C4-2B (cell line): ENCODE data around the gene MRTFB.

Experiments used
- H3K27ac ChIP-seq: fragments of 450-650 bp; 2 replicates; pipeline ENCODE4 v1.5.1; 2017
- ZFX ChIP-seq: fragments of 450-650 bp; IDR thresholded peaks from 2 replicates; pipeline ENCODE4 v1.6.1; 2017
- TF ChIP-seq, protein P1 (sequence below): fragments of 450-650 bp; conservative IDR thresholded peaks from 2 replicates; pipeline ENCODE4 v1.5.1; 2017; ENCODE audit warnings: mild to moderate bottlenecking

Gene MRTFB

DNA sequence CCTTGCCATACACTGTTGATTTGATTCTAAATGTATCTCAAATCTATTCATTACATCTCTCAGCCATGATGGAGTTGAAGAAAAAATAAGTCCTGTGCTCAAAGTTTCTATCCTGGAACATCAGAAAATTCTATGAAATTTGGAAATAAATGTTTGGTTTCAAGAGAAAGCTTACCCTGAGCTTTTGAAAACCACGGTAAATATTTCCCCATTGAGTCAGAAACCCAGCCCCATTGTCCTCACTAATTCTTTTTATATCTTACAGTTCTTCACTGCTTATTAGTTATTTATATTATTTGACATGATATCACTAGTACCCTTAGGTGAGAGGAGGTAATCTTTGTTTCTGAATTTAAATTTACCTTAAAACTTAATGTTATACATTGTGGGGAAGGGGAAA, 128.5 kb downstream of the MRTFB start:
- TF ChIP-seq, protein P1, sequence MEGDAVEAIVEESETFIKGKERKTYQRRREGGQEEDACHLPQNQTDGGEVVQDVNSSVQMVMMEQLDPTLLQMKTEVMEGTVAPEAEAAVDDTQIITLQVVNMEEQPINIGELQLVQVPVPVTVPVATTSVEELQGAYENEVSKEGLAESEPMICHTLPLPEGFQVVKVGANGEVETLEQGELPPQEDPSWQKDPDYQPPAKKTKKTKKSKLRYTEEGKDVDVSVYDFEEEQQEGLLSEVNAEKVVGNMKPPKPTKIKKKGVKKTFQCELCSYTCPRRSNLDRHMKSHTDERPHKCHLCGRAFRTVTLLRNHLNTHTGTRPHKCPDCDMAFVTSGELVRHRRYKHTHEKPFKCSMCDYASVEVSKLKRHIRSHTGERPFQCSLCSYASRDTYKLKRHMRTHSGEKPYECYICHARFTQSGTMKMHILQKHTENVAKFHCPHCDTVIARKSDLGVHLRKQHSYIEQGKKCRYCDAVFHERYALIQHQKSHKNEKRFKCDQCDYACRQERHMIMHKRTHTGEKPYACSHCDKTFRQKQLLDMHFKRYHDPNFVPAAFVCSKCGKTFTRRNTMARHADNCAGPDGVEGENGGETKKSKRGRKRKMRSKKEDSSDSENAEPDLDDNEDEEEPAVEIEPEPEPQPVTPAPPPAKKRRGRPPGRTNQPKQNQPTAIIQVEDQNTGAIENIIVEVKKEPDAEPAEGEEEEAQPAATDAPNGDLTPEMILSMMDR = no peak
- TF ChIP-seq ZFX = no peak
- no peak overlapping the region for H3K27ac ChIP-seq

DNA sequence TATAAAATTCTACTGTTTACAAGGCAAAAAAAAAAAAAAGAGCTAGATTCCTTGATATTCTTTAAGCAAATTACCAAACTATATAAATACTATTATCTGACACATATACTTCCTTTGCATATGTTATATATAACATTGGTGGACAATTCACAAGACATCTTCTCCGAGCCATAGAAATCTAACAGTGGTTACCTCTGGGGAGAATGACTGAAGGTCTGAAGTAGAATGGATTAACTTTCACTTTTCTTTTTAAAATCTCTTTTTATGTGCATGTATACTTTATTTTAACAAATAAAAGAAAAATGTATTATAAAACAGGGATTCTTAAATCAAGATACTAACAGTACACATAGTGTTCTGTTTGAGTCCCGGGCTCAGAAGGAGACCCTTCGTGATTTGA, 131.0 kb downstream of the MRTFB start:
- H3K27ac ChIP-seq = no peak overlapping the region
- TF ChIP-seq ZFX = no peak
- TF ChIP-seq, protein P1 = no peak

DNA sequence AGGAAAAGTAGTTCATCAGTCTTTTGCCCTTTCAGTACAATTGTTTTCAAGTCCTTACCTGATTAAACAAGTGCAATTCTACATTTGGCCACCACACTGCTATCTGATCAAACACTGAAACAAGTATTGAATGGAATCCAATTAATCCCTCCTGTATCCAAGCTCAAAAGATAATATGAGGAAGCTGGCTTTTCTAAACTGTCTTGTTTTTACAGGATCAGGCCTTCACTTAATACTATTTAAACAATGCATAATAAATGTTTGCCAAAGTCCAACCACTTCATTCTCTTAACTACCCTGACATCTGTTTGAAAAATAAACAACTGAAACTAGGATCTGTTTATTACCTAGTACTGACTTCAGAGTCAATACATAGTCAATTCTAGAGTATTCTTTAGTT, 131.6 kb downstream of the MRTFB start:
- H3K27ac ChIP-seq = no peak overlapping the region
- TF ChIP-seq ZFX = no peak
- TF ChIP-seq, protein P1 = peak; percentile 75

DNA sequence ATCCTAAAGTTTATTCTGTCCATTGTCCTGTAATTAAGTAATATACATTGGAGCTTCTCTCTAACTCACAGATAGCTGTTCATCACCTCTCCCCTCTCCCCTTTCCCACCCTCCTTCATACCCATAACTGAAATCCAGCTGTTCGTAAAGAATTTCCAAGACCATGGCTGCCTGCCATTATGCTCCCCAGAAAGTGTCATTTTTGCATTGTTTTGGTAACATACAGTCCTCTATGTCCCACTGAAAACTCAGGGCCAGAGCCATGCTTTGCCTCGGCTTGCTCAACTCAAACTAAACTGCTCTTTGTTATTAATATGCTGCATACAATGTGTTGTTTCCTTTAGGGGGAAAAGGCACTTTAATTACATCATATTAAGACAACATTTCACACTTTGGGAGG, 132.0 kb downstream of the MRTFB start:
- peak overlapping the region; percentile 49 for H3K27ac ChIP-seq
- TF ChIP-seq, protein P1 = no peak
- TF ChIP-seq ZFX = no peak

DNA sequence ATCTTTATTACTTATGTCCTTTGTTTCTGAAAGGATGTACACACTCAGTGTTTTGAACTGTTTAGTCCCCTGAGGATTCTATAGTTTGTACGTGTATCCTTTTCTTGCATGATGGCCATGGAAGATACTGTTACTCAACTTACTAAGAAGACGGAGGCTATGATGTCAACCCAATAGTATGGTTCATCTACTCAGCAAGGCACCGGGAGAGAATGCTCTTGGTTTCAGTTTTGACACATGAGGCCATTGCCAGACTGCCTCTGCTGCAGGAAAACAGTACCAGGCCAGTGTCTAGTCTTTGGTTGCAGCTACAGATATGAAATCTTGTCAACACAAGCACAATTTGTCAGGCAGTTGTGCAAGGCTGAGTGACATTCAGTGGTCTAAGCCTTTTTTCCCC, 134.5 kb downstream of the MRTFB start:
- TF ChIP-seq, protein P1 = no peak
- TF ChIP-seq ZFX = no peak
- H3K27ac ChIP-seq = no peak overlapping the region

DNA sequence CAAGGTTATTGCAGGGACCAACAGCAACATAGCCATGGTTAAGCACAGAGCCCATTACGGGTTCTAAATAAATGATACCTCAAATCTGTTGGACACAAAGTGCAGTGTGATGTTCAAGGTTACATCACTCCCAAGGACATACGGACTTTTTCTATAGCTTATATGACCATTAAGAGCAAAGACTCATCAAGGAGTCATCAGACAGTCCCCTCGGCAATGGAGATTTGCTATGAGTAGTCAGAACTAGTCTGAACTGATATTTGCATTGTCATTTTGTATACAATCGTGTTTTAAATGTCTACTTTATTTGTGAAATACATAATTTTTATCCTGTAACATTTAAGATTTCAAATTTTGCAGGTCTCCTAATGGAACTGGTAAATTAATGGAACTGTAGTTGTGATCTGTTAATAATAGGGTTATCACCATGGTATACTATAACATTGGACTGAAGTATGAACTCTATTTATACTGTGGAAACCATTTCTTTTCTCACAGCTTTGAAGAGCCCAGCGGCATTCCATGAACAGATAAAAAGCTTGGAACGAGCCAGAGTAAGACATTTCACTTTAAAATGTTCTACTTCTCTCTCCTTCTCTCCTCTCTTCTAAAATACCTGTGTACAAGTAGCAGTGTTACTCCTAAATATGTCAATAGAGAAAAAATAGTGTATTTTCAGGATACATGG, 140.9 kb downstream of the MRTFB start:
- TF ChIP-seq ZFX = no peak
- TF ChIP-seq, protein P1 = no peak
- no peak overlapping the region for H3K27ac ChIP-seq

DNA sequence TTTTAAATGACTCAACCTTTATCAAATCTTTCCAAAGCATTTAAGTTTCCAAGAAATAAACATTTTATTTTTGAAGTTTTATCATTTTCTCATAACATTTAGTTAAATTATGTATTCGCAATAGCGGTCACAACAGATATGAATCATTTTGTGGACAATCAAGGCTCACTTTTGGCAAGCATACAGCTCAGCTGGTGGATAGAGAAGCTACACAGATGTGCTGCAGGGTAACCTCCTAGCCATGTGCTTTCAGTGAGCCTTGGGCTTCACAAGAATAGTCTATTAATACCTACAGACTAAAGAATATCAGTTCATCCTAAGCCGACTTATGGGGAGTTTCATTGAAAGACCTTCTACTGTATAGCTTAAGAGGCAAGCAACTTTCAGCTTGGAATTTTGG, 144.8 kb downstream of the MRTFB start:
- H3K27ac ChIP-seq = no peak overlapping the region
- TF ChIP-seq, protein P1 = no peak
- TF ChIP-seq ZFX = no peak
